Measurements from ENCODE around the gene SMNDC1. TPM values are rescaled to one million over a fixed set of nuclear protein-coding genes. Genes with fewer than 3 reads are reported as not detected.
A peak's percentile ranks its signal among the peaks of the same experiment; 100 is the strongest.

SMNDC1 gene
- total and polyA plus RNA-seq, 10 of the 15 experiments (the other 5 are each of a cell fraction or from before 2014, with no cell fraction given): 4.6 to 37.2 (median 18.1) TPM

DNA sequence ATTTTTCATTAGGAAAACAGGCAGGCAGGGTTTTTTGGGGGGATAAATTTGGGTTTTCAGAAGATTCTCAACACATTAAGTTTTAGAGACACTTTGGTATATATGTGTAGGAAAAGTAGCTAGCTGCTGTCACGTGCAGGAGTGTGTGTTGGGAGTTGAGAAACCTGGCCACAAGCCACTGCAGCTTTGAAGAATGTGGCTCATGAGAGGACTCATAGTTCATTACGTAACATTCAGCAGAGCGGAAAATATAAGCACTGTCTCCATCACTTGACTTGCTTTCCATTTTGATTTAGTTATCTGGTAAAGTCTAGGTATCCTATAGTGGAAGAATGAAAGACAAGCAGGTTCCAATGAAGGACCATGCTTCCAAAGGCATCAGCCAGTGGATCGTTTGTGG is 31.2 kb downstream of the SMNDC1 start:
- no peak overlapping the region for H3K27ac ChIP-seq (ENCODE audit: control insufficient read depth, insufficient read depth)
- no peak overlapping the region for H3K9ac ChIP-seq (ENCODE audit: control insufficient read depth, insufficient read depth, low read length)
- WGBS (ENCODE audit: insufficient coverage, insufficient replicate concordance, low lambda C conversion rate, missing lambda C conversion rate): 27% methylated on average over 4 of the region's 4 CpGs
- FAIRE-seq (peak; percentile 71), DNase-seq (ENCODE audit: low read depth, low spot score) (peak; percentile 28), ATAC-seq (peak; percentile 88)
- no TSS peak for BruUV-seq (replicated peaks)
- H3K36me3 ChIP-seq (ENCODE audit: control insufficient read depth in 2 of 2, insufficient read depth in 2 of 2, low read length in 1 of 2): no peaks in the 10 kb centered on the region
- ChIA-PET POLR2A (interaction anchor here (0.7 to 1.2 kb wide), 3 partner anchors 19 to 32 kb away, joined by 3 to 5 read pairs (median 4); no protein-coding TSS in a partner anchor), RAD21 (ENCODE audit: unreplicated experiment) (interaction anchor here (0.7 to 1.9 kb wide), 7 partner anchors 22 to 340 kb away, joined by 3 to 7 read pairs (median 5); no protein-coding TSS in a partner anchor), CTCF (interaction anchor here (0.9 to 1.5 kb wide), 7 partner anchors 9 to 222 kb away, joined by 3 to 8 read pairs (median 4); no protein-coding TSS in a partner anchor), SMC1A (ENCODE audit: uncharacterized antibody, unreplicated experiment) (interaction anchor here (1.0 to 3.5 kb wide), 8 partner anchors 19 to 258 kb away, joined by 3 to 18 read pairs (median 3); no protein-coding TSS in a partner anchor)
- 0 out of 2 replicates have a peak overlapping the region, but pooled peaks have one; percentile 21 for H3K4me2 ChIP-seq (ENCODE audit: control insufficient read depth, insufficient read depth)
- H3K79me2 ChIP-seq (ENCODE audit: control insufficient read depth, insufficient read depth, low read length): no peaks in the 10 kb centered on the region
- intact Hi-C loops (cut with micrococcal nuclease; ENCODE audit: unreplicated experiment) (loop anchor here (1.0 to 10.0 kb wide), 2 partner anchors 22 to 319 kb away; no protein-coding TSS in a partner anchor), in situ Hi-C loops (cut with MboI) (no loop called here)
- no peaks in the 10 kb centered on the region for H3K9me3 ChIP-seq (replicated peaks; ENCODE audit: control insufficient read depth, insufficient read depth, low read length)
- no peaks in the 10 kb centered on the region; a peak in 2 of 4 replicates for H3K27me3 ChIP-seq (replicated peaks in 1 of 2; ENCODE audit: control insufficient read depth in 2 of 2, insufficient read depth in 2 of 2, low read length in 1 of 2)
- no peak overlapping the region for H2AFZ ChIP-seq (ENCODE audit: control insufficient read depth, low read depth, low read length)
- H3K4me1 ChIP-seq (ENCODE audit: control insufficient read depth, insufficient read depth, low read length): peaks cover 7% of the 10 kb centered on the region
- peak overlapping the region; percentile 10; the same call in 1 of the 2 replicates for H3K4me3 ChIP-seq
- H4K20me1 ChIP-seq (ENCODE audit: control insufficient read depth, insufficient read depth): no peaks in the 10 kb centered on the region
- TF ChIP-seq, protein P1, sequence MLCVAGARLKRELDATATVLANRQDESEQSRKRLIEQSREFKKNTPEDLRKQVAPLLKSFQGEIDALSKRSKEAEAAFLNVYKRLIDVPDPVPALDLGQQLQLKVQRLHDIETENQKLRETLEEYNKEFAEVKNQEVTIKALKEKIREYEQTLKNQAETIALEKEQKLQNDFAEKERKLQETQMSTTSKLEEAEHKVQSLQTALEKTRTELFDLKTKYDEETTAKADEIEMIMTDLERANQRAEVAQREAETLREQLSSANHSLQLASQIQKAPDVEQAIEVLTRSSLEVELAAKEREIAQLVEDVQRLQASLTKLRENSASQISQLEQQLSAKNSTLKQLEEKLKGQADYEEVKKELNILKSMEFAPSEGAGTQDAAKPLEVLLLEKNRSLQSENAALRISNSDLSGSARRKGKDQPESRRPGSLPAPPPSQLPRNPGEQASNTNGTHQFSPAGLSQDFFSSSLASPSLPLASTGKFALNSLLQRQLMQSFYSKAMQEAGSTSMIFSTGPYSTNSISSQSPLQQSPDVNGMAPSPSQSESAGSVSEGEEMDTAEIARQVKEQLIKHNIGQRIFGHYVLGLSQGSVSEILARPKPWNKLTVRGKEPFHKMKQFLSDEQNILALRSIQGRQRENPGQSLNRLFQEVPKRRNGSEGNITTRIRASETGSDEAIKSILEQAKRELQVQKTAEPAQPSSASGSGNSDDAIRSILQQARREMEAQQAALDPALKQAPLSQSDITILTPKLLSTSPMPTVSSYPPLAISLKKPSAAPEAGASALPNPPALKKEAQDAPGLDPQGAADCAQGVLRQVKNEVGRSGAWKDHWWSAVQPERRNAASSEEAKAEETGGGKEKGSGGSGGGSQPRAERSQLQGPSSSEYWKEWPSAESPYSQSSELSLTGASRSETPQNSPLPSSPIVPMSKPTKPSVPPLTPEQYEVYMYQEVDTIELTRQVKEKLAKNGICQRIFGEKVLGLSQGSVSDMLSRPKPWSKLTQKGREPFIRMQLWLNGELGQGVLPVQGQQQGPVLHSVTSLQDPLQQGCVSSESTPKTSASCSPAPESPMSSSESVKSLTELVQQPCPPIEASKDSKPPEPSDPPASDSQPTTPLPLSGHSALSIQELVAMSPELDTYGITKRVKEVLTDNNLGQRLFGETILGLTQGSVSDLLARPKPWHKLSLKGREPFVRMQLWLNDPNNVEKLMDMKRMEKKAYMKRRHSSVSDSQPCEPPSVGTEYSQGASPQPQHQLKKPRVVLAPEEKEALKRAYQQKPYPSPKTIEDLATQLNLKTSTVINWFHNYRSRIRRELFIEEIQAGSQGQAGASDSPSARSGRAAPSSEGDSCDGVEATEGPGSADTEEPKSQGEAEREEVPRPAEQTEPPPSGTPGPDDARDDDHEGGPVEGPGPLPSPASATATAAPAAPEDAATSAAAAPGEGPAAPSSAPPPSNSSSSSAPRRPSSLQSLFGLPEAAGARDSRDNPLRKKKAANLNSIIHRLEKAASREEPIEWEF (IDR thresholded peaks at IDR 0.05; ENCODE audit: insufficient replicate concordance, low read depth, low read length): no peak
- TF ChIP-seq, protein P2, sequence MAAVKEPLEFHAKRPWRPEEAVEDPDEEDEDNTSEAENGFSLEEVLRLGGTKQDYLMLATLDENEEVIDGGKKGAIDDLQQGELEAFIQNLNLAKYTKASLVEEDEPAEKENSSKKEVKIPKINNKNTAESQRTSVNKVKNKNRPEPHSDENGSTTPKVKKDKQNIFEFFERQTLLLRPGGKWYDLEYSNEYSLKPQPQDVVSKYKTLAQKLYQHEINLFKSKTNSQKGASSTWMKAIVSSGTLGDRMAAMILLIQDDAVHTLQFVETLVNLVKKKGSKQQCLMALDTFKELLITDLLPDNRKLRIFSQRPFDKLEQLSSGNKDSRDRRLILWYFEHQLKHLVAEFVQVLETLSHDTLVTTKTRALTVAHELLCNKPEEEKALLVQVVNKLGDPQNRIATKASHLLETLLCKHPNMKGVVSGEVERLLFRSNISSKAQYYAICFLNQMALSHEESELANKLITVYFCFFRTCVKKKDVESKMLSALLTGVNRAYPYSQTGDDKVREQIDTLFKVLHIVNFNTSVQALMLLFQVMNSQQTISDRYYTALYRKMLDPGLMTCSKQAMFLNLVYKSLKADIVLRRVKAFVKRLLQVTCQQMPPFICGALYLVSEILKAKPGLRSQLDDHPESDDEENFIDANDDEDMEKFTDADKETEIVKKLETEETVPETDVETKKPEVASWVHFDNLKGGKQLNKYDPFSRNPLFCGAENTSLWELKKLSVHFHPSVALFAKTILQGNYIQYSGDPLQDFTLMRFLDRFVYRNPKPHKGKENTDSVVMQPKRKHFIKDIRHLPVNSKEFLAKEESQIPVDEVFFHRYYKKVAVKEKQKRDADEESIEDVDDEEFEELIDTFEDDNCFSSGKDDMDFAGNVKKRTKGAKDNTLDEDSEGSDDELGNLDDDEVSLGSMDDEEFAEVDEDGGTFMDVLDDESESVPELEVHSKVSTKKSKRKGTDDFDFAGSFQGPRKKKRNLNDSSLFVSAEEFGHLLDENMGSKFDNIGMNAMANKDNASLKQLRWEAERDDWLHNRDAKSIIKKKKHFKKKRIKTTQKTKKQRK (IDR thresholded peaks at IDR 0.05; ENCODE audit: low read depth, low read length): no peak
- TF ChIP-seq CREM (IDR thresholded peaks at IDR 0.05; ENCODE audit: low read depth): peak; percentile 39; the same call in 1 of the 2 replicates
- TF ChIP-seq PAX5 (IDR thresholded peaks at IDR 0.05; ENCODE audit: borderline replicate concordance, low read depth, low read length): peak; percentile 96
- TF ChIP-seq, protein P3, sequence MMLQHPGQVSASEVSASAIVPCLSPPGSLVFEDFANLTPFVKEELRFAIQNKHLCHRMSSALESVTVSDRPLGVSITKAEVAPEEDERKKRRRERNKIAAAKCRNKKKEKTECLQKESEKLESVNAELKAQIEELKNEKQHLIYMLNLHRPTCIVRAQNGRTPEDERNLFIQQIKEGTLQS (IDR thresholded peaks at IDR 0.05; ENCODE audit: borderline replicate concordance, extremely low read depth, low read depth, low read length): peak; percentile 25; the same call in 1 of the 2 replicates
- TF ChIP-seq SUPT20H (IDR thresholded peaks at IDR 0.05; ENCODE audit: borderline replicate concordance, control insufficient read depth, low read depth, low read length): no peak
- TF ChIP-seq KDM1A (IDR thresholded peaks at IDR 0.05; ENCODE audit: borderline replicate concordance): no peak
- TF ChIP-seq TCF7 (IDR thresholded peaks at IDR 0.05; ENCODE audit: borderline replicate concordance): peak; percentile 83
- no peak for TF ChIP-seq CBX5 (IDR thresholded peaks at IDR 0.05; ENCODE audit: low read depth)
- TF ChIP-seq ATF7 (IDR thresholded peaks at IDR 0.05; ENCODE audit: low read depth): peak; percentile 86
- TF ChIP-seq BCL11A (IDR thresholded peaks at IDR 0.05; ENCODE audit: low read depth, low read length): no peak
- 0 out of 2 replicates have a peak, but pooled peaks have one; percentile 15 for TF ChIP-seq DPF2 (IDR thresholded peaks at IDR 0.05)
- TF ChIP-seq IKZF2 (IDR thresholded peaks at IDR 0.05): no peak
- TF ChIP-seq TARDBP (IDR thresholded peaks at IDR 0.05; ENCODE audit: borderline replicate concordance): no peak
- peak; percentile 85 for TF ChIP-seq RAD51 (IDR thresholded peaks at IDR 0.05)
- TF ChIP-seq ESRRA (IDR thresholded peaks at IDR 0.05; ENCODE audit: low read length): no peak
